ENCODE results near the gene LENG1.

DNA sequence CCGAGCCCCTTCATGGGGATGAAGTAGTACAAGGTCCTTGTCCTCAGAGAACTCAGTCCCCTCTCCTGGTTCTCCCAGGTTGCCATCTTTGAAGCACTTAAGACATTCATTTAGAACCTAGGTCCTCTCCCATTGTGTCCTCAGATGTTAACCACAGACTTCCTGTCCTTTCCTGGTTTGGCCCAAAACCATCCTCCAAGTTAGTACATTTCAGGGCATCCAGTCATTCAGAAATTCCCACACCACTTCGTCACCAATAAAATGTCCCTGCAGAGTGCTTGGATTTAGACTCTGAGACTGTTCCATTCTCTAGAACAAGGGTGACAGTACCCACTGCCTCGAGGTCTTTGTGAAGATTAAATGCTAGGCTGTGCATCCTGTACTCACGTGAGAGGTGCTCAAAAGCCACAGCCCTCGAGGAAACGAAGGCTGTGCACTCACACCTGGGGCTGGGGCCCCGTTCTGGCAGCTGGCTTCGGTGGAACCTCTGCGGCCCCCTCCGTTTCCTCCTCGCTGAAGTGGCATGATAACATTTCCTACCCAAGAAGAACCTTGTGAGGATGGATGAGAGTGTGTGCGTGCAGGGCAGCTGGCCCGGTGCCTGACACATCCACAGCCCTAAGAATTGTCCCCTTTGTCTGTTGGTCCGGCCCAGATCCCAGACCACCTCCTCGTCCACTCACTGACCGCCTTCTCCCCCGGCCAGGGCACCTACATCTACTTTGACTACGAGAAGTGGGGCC lies 4.7 kb downstream of the LENG1 start:
- TF ChIP-seq MYNN (tag by site-specific recombination; IDR thresholded peaks at IDR 0.05; ENCODE audit: borderline replicate concordance) (no peak), TCF7L2 (IDR thresholded peaks at IDR 0.05; ENCODE audit: borderline replicate concordance, low read depth, low read length) (no peak), ZNF174 (tag by site-specific recombination; IDR thresholded peaks at IDR 0.05) (no peak), ZNF530 (tag by site-specific recombination; IDR thresholded peaks at IDR 0.05; ENCODE audit: low read depth) (no peak), ZNF221 (tag by site-specific recombination; IDR thresholded peaks at IDR 0.05; ENCODE audit: borderline replicate concordance) (no peak), ZNF23 (tag by site-specific recombination; IDR thresholded peaks at IDR 0.05; ENCODE audit: borderline replicate concordance) (no peak), ZFHX2 (tag by site-specific recombination; conservative IDR thresholded peaks at IDR 0.05) (no peak), SP2 (tag by site-specific recombination; IDR thresholded peaks at IDR 0.05) (no peak), YY1 (tag by site-specific recombination; IDR thresholded peaks at IDR 0.05) (no peak)
- TF ChIP-seq, protein P1, sequence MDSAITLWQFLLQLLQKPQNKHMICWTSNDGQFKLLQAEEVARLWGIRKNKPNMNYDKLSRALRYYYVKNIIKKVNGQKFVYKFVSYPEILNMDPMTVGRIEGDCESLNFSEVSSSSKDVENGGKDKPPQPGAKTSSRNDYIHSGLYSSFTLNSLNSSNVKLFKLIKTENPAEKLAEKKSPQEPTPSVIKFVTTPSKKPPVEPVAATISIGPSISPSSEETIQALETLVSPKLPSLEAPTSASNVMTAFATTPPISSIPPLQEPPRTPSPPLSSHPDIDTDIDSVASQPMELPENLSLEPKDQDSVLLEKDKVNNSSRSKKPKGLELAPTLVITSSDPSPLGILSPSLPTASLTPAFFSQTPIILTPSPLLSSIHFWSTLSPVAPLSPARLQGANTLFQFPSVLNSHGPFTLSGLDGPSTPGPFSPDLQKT (IDR thresholded peaks at IDR 0.05; ENCODE audit: borderline replicate concordance, low read depth, low read length) = no peak
- TF ChIP-seq, protein P2, sequence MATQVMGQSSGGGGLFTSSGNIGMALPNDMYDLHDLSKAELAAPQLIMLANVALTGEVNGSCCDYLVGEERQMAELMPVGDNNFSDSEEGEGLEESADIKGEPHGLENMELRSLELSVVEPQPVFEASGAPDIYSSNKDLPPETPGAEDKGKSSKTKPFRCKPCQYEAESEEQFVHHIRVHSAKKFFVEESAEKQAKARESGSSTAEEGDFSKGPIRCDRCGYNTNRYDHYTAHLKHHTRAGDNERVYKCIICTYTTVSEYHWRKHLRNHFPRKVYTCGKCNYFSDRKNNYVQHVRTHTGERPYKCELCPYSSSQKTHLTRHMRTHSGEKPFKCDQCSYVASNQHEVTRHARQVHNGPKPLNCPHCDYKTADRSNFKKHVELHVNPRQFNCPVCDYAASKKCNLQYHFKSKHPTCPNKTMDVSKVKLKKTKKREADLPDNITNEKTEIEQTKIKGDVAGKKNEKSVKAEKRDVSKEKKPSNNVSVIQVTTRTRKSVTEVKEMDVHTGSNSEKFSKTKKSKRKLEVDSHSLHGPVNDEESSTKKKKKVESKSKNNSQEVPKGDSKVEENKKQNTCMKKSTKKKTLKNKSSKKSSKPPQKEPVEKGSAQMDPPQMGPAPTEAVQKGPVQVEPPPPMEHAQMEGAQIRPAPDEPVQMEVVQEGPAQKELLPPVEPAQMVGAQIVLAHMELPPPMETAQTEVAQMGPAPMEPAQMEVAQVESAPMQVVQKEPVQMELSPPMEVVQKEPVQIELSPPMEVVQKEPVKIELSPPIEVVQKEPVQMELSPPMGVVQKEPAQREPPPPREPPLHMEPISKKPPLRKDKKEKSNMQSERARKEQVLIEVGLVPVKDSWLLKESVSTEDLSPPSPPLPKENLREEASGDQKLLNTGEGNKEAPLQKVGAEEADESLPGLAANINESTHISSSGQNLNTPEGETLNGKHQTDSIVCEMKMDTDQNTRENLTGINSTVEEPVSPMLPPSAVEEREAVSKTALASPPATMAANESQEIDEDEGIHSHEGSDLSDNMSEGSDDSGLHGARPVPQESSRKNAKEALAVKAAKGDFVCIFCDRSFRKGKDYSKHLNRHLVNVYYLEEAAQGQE (tag by site-specific recombination; IDR thresholded peaks at IDR 0.05) = no peak
- TF ChIP-seq, protein P3, sequence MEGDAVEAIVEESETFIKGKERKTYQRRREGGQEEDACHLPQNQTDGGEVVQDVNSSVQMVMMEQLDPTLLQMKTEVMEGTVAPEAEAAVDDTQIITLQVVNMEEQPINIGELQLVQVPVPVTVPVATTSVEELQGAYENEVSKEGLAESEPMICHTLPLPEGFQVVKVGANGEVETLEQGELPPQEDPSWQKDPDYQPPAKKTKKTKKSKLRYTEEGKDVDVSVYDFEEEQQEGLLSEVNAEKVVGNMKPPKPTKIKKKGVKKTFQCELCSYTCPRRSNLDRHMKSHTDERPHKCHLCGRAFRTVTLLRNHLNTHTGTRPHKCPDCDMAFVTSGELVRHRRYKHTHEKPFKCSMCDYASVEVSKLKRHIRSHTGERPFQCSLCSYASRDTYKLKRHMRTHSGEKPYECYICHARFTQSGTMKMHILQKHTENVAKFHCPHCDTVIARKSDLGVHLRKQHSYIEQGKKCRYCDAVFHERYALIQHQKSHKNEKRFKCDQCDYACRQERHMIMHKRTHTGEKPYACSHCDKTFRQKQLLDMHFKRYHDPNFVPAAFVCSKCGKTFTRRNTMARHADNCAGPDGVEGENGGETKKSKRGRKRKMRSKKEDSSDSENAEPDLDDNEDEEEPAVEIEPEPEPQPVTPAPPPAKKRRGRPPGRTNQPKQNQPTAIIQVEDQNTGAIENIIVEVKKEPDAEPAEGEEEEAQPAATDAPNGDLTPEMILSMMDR (tag by site-specific recombination; IDR thresholded peaks at IDR 0.05) = no peak
- TF ChIP-seq, protein P4, sequence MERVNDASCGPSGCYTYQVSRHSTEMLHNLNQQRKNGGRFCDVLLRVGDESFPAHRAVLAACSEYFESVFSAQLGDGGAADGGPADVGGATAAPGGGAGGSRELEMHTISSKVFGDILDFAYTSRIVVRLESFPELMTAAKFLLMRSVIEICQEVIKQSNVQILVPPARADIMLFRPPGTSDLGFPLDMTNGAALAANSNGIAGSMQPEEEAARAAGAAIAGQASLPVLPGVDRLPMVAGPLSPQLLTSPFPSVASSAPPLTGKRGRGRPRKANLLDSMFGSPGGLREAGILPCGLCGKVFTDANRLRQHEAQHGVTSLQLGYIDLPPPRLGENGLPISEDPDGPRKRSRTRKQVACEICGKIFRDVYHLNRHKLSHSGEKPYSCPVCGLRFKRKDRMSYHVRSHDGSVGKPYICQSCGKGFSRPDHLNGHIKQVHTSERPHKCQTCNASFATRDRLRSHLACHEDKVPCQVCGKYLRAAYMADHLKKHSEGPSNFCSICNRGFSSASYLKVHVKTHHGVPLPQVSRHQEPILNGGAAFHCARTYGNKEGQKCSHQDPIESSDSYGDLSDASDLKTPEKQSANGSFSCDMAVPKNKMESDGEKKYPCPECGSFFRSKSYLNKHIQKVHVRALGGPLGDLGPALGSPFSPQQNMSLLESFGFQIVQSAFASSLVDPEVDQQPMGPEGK (tag by site-specific recombination; IDR thresholded peaks at IDR 0.05) = no peak
